Endodermal cell (in vitro differentiated cells): ENCODE data around the gene SDR9C7. TPM values are rescaled to one million over a fixed set of nuclear protein-coding genes. Genes with fewer than 3 reads are reported as not detected.
"Not testable (repeated sequence)": the region's sequence is repeated elsewhere in the genome, so short reads cannot be mapped to it uniquely, and the experiment has no call there.

ENCODE experiments used
- DNase-seq: peaks from one replicate; pipeline ENCODE4 v3.0.0-alpha.2; 2017
- H3K27ac ChIP-seq: 2 replicates; pipeline ENCODE4 v1.5.1; 2013; ENCODE audit warnings: mild to moderate bottlenecking, low read depth, low read length, moderate library complexity
- H3K27me3 ChIP-seq: 2 replicates; pipeline ENCODE4 v1.6.1; 2013; ENCODE audit warnings: mild to moderate bottlenecking, low read length, moderate library complexity; ENCODE audit not compliant: insufficient read depth, control insufficient read depth, poor library complexity, severe bottlenecking
- H3K36me3 ChIP-seq: 2 replicates; pipeline ENCODE4 v1.7.0; 2013; ENCODE audit warnings: mild to moderate bottlenecking, low read length, moderate library complexity; ENCODE audit not compliant: control insufficient read depth, insufficient read depth
- H3K4me1 ChIP-seq: one replicate; pipeline ENCODE4 v1.7.0; 2013; ENCODE audit warnings: low read length; ENCODE audit not compliant: control insufficient read depth, insufficient read depth
- H3K4me3 ChIP-seq: 2 replicates; pipeline ENCODE4 v1.5.1; 2013; ENCODE audit warnings: mild to moderate bottlenecking, low read length, moderate library complexity
- H3K9ac ChIP-seq: 2 replicates; pipeline ENCODE4 v1.6.1; 2013; ENCODE audit warnings: mild to moderate bottlenecking, low read length, moderate library complexity; ENCODE audit not compliant: poor library complexity, severe bottlenecking; ENCODE audit errors: extremely low read depth
- H3K9me3 ChIP-seq: 2 replicates; pipeline ENCODE4 v1.6.1; 2013; ENCODE audit warnings: mild to moderate bottlenecking, low read length, moderate library complexity; ENCODE audit not compliant: control insufficient read depth
- H3K27ac Mint-ChIP-seq: 2 replicates; pipeline ENCODE4 v1.8.0; 2020; ENCODE audit warnings: mixed read lengths
- H3K27me3 Mint-ChIP-seq: 2 replicates; pipeline ENCODE4 v1.8.0; 2021; ENCODE audit warnings: mild to moderate bottlenecking, mixed read lengths; ENCODE audit not compliant: insufficient read depth
- H3K36me3 Mint-ChIP-seq: 2 replicates; pipeline ENCODE4 v1.8.0; 2020; ENCODE audit warnings: low read depth, mixed read lengths
- H3K4me1 Mint-ChIP-seq: 2 replicates; pipeline ENCODE4 v1.8.0; 2020; ENCODE audit warnings: mixed read lengths
- H3K4me3 Mint-ChIP-seq: 2 replicates; pipeline ENCODE4 v1.8.0; 2020; ENCODE audit warnings: mild to moderate bottlenecking, moderate library complexity, mixed read lengths
- H3K9me3 Mint-ChIP-seq: 2 replicates; pipeline ENCODE4 v1.8.0; 2020; ENCODE audit warnings: mild to moderate bottlenecking, mixed read lengths
- CTCF ChIP-seq: fragments of 200-600 bp; sonication (generic); conservative IDR thresholded peaks from 2 replicates; pipeline ENCODE4 v1.5.0; 2021; ENCODE audit warnings: antibody characterized with exemption, mild to moderate bottlenecking
- WGBS, 2 experiments: methylation state at CpG; one replicate each; pipeline versions ENCODE4 v1.1.5 to v1.1.7; 2013; ENCODE audit warnings: missing lambda C conversion rate in 2 of 2, mixed read lengths in 1 of 2; ENCODE audit not compliant: insufficient coverage in 1 of 2, insufficient read length in 1 of 2; 5-methylcytosine and 5-hydroxymethylcytosine counted together
- total RNA-seq, 2 donors: library from RNA; stranded (reverse); fragmentation: NEBNext Ultra II Directional in 1 of 2; extraction: Animal tissue kit (Norgen Biotek cat#: 25700) in 1 of 2; gene quantifications; 2 replicates in 1 of 2; 3 replicates in 1 of 2; pipeline ENCODE4 v1.2.1, GENCODE V29; 2021

Gene SDR9C7
- total RNA-seq, 2 donors from 2014 or later, result not detected

GRCh38 chr12:56941299-56942017, 7.2 kb upstream of the SDR9C7 start:
- Mint-ChIP-seq H3K36me3 (no peaks in the 10 kb centered on the region), H3K9me3 (peaks cover 22% of the 10 kb centered on the region), H3K4me1 (peaks cover 5% of the 10 kb centered on the region), H3K4me3 (no peak overlapping the region), H3K27me3 (peaks cover 31% of the 10 kb centered on the region), H3K27ac (peak overlapping the region; percentile 76)
- Histone ChIP-seq H3K9ac (no peak overlapping the region), H3K27ac (no peak overlapping the region), H3K4me1 (no peaks in the 10 kb centered on the region), H3K4me3 (no peak overlapping the region), H3K36me3 (no peaks in the 10 kb centered on the region), H3K27me3 (no peaks in the 10 kb centered on the region), H3K9me3 (peaks cover 15% of the 10 kb centered on the region)
- WGBS, 2 experiments, result 61 to 67% methylated on average over 1 to 3 of the region's 3 CpGs
- no peak for TF ChIP-seq CTCF
- DNase-seq, result peak; percentile 47

DNA sequence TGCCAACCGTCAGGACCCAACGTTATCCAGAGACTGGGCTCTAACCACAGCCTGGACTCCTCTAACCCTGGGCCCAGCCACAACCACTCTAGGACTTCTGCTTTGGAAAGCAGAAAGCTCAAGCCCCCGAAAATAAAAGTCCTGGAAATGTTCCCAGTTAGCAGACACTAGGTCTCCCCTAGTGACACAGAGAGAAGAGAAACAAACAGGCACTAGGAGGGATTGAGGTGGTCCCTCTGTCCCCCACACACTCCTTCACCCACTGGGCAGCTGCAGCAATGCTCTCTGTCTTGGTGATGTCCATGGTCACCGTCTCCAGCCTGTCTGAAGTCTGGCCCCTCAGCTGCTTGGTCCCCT, 6.7 kb upstream of the SDR9C7 start:
- not testable (repeated sequence) for H3K27ac ChIP-seq, H3K27ac Mint-ChIP-seq, H3K36me3 Mint-ChIP-seq, DNase-seq, H3K4me1 ChIP-seq, H3K36me3 ChIP-seq, H3K9ac ChIP-seq, H3K4me1 Mint-ChIP-seq, H3K4me3 Mint-ChIP-seq, H3K4me3 ChIP-seq, H3K27me3 ChIP-seq
- WGBS, 2 experiments, result no CpG with 5 or more reads among the region's 4 CpGs
- H3K9me3 ChIP-seq, result peaks cover 15% of the 10 kb centered on the region
- Mint-ChIP-seq H3K27me3 (peaks cover 31% of the 10 kb centered on the region), H3K9me3 (peaks cover 21% of the 10 kb centered on the region)

DNA sequence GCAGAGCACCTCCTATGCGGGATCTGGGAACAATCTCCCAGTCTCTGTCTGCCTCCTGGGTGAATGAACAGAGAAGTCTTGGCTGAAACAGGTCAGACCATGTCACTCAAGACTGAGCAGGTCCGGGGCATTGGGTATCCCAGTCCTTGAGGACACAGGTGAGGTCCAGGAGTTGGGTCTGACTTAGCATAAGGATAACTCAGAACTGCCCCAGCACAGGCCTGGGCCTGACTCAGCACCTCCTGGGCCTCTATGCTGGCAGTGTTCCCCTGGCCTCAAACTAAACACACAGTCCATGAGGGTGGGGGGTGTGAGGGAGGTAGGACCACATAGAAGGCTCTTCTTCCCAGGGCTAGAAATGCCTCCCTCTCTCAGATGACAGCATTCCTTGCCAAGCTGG, 1.5 kb upstream of the SDR9C7 start:
- Mint-ChIP-seq H3K27ac (no peak overlapping the region), H3K4me3 (no peak overlapping the region), H3K4me1 (peaks cover 13% of the 10 kb centered on the region), H3K27me3 (peaks cover 20% of the 10 kb centered on the region), H3K36me3 (no peaks in the 10 kb centered on the region), H3K9me3 (no peaks in the 10 kb centered on the region)
- H3K27ac ChIP-seq, result no peak overlapping the region
- no peaks in the 10 kb centered on the region for H3K27me3 ChIP-seq
- no peak for TF ChIP-seq CTCF
- no peaks in the 10 kb centered on the region for H3K36me3 ChIP-seq
- no peak for DNase-seq
- H3K4me3 ChIP-seq, result no peak overlapping the region
- no peaks in the 10 kb centered on the region for H3K4me1 ChIP-seq
- WGBS, 2 experiments, result 80 to 93% methylated on average over 1 to 2 of the region's 2 CpGs
- no peak overlapping the region for H3K9ac ChIP-seq
- H3K9me3 ChIP-seq, result no peaks in the 10 kb centered on the region

- H3K9ac ChIP-seq, result no peak overlapping the region
- H3K4me1 ChIP-seq, result no peaks in the 10 kb centered on the region
- no peak overlapping the region for H3K4me3 Mint-ChIP-seq
- no peak overlapping the region for H3K4me3 ChIP-seq
- peaks cover 20% of the 10 kb centered on the region for H3K27me3 Mint-ChIP-seq
- H3K9me3 Mint-ChIP-seq, result no peaks in the 10 kb centered on the region
- no peaks in the 10 kb centered on the region for H3K36me3 ChIP-seq
- H3K36me3 Mint-ChIP-seq, result no peaks in the 10 kb centered on the region
- TF ChIP-seq CTCF, result no peak
- H3K27ac ChIP-seq, result no peak overlapping the region
- H3K27me3 ChIP-seq, result no peaks in the 10 kb centered on the region
- no peaks in the 10 kb centered on the region for H3K9me3 ChIP-seq
- WGBS, 2 experiments, result 80 to 87% methylated on average over 2 of the region's 2 CpGs
- peaks cover 15% of the 10 kb centered on the region for H3K4me1 Mint-ChIP-seq
- DNase-seq, result no peak
- H3K27ac Mint-ChIP-seq, result no peak overlapping the region
Measured at GRCh38 chr12:56935157-56935556, 949 bp upstream of the SDR9C7 start.
